Measurements from ENCODE around the gene ADNP2. TPM values are rescaled to one million over a fixed set of nuclear protein-coding genes. Genes with fewer than 3 reads are reported as not detected.

Gene ADNP2
- total and polyA plus RNA-seq, 7 donors = 1.5 to 4.6 (median 3.4) TPM

- Histone ChIP-seq H3K4me1 (no peaks in the 10 kb centered on the region), H3K27me3 (ENCODE audit: insufficient read depth in 3 of 3, low read length in 2 of 3) (no peaks in the 10 kb centered on the region), H3K36me3 (ENCODE audit: insufficient read depth in 1 of 2, low read depth in 1 of 2) (peaks cover 0 to 9% of the 10 kb centered on the region in 2 donors), H3K9me3 (no peaks in the 10 kb centered on the region), H3K4me3 (no peak overlapping the region), H3K27ac (no peak overlapping the region)
- intact Hi-C loops (cut with DNase I) = no loop called here
- DNase-seq (no peak), ATAC-seq (no peak)
- WGBS, 3 donors = 0 to 87% (median 85%) methylated on average over 1 of the region's 1 CpG
- TF ChIP-seq, protein P1, sequence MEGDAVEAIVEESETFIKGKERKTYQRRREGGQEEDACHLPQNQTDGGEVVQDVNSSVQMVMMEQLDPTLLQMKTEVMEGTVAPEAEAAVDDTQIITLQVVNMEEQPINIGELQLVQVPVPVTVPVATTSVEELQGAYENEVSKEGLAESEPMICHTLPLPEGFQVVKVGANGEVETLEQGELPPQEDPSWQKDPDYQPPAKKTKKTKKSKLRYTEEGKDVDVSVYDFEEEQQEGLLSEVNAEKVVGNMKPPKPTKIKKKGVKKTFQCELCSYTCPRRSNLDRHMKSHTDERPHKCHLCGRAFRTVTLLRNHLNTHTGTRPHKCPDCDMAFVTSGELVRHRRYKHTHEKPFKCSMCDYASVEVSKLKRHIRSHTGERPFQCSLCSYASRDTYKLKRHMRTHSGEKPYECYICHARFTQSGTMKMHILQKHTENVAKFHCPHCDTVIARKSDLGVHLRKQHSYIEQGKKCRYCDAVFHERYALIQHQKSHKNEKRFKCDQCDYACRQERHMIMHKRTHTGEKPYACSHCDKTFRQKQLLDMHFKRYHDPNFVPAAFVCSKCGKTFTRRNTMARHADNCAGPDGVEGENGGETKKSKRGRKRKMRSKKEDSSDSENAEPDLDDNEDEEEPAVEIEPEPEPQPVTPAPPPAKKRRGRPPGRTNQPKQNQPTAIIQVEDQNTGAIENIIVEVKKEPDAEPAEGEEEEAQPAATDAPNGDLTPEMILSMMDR (IDR thresholded peaks at IDR 0.05) = no peak
These were observed 11.9 kb downstream of the ADNP2 start for GRCh38 chr18:80120932-80121331.

- no peaks in the 10 kb centered on the region for H3K9me3 ChIP-seq
- no peak overlapping the region for H3K27ac ChIP-seq
- no peak for ATAC-seq
- intact Hi-C loops (cut with DNase I) = no loop called here
- H3K27me3 ChIP-seq (ENCODE audit: insufficient read depth in 3 of 3, low read length in 2 of 3) = no peaks in the 10 kb centered on the region
- TF ChIP-seq, protein P1 (IDR thresholded peaks at IDR 0.05) = no peak
- H3K36me3 ChIP-seq (ENCODE audit: insufficient read depth in 1 of 2, low read depth in 1 of 2) = no peaks in the 10 kb centered on the region
- no peak for DNase-seq
- no peak overlapping the region for H3K4me3 ChIP-seq
- H3K4me1 ChIP-seq = no peaks in the 10 kb centered on the region
These were observed 15.1 kb downstream of the ADNP2 start for GRCh38 chr18:80124131-80124530.

DNA sequence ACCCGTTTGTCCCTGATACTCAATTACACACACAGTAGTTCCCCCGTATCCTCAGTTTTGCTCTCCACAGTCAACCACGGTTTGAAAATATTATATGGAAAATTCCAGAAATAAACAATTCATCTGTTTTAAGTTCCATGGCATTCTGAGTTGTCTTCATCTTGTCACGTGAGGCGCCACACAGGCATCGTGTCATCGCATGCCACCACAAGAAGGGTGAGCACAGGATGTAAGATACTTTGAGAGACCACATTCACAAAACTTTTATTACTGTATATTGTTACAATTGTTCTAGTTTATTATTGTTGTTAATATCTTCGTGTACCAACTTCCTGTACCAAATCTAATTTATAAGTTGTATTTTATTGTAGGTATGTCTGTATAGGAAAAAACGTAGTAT lies 17.7 kb downstream of the ADNP2 start:
- Histone ChIP-seq H3K36me3 (ENCODE audit: insufficient read depth in 1 of 2, low read depth in 1 of 2) (no peaks in the 10 kb centered on the region), H3K4me3 (no peak overlapping the region), H3K27me3 (ENCODE audit: insufficient read depth in 3 of 3, low read length in 2 of 3) (no peaks in the 10 kb centered on the region), H3K27ac (no peak overlapping the region), H3K4me1 (no peaks in the 10 kb centered on the region), H3K9me3 (no peaks in the 10 kb centered on the region)
- WGBS, 3 donors = 94 to 98% (median 95%) methylated on average over 9 of the region's 9 CpGs
- intact Hi-C loops (cut with DNase I) = no loop called here
- no peak for ATAC-seq
- TF ChIP-seq, protein P1 (IDR thresholded peaks at IDR 0.05) = no peak
- no peak for DNase-seq

- H3K4me3 ChIP-seq = no peak overlapping the region
- WGBS, 3 donors = 84 to 91% (median 85%) methylated on average over 1 of the region's 1 CpG
- H3K4me1 ChIP-seq = no peaks in the 10 kb centered on the region
- H3K27ac ChIP-seq = no peak overlapping the region
- ATAC-seq (no peak), DNase-seq (no peak)
- TF ChIP-seq, protein P1 (IDR thresholded peaks at IDR 0.05) = no peak
- intact Hi-C loops (cut with DNase I) = no loop called here
- no peaks in the 10 kb centered on the region for H3K36me3 ChIP-seq (ENCODE audit: insufficient read depth in 1 of 2, low read depth in 1 of 2)
- no peaks in the 10 kb centered on the region for H3K9me3 ChIP-seq
- H3K27me3 ChIP-seq (ENCODE audit: insufficient read depth in 3 of 3, low read length in 2 of 3) = no peaks in the 10 kb centered on the region
These were observed 18.6 kb downstream of the ADNP2 start for GRCh38 chr18:80127635-80128034.

DNA sequence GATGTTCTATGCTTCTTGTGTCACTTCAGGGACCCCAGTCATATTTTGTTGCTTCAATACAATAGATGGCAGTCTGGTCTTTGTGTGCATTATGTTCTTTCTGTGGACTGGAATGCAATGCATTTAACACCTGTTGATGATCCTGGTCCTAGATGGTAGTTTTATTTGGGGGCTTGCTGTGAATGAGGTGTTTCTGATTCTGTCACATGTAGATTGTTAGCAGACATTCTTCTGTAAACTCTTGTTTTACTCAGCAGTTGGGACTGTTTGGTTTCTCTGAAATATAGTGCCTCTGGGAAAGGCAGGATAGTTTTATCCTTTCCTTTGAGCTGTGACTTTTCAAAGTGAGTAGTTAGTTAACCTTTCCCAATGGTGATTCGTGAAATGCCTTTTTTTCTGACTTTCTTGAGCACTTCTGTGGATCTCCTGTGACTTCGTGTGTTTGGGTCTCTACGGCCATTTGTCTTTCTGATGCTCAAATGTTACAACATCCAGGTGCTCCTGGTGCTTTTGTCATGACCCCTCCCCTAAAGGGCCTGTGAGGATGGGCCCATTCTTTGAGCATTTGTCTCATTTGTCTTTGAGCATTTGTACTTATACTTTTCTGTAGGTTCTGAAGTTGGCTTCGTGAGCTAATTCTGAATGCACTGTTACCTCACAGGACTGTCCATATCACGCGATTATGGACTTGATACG lies 20.8 kb downstream of the ADNP2 start:
- Histone ChIP-seq H3K9me3 (no peaks in the 10 kb centered on the region), H3K36me3 (ENCODE audit: insufficient read depth in 1 of 2, low read depth in 1 of 2) (peaks cover 0 to 15% of the 10 kb centered on the region in 2 donors), H3K4me1 (no peaks in the 10 kb centered on the region), H3K27ac (no peak overlapping the region), H3K4me3 (no peak overlapping the region), H3K27me3 (ENCODE audit: insufficient read depth in 3 of 3, low read length in 2 of 3) (no peaks in the 10 kb centered on the region)
- DNase-seq (no peak), ATAC-seq (no peak)
- 68 to 95% (median 85%) methylated on average over 7 of the region's 7 CpGs for WGBS, 3 donors
- intact Hi-C loops (cut with DNase I) = no loop called here
- TF ChIP-seq, protein P1 (IDR thresholded peaks at IDR 0.05) = no peak
